H9 (cell line): ENCODE results near the gene HS6ST1. TPM values are rescaled to one million over a fixed set of nuclear protein-coding genes. Genes with fewer than 3 reads are reported as not detected.

Source experiments
- DNase-seq: peaks from one replicate; pipeline ENCODE4 v3.0.0-alpha.2; 2017
- H2AFZ ChIP-seq: one replicate; pipeline ENCODE4 v1.6.1; 2013; ENCODE audit warnings: mild to moderate bottlenecking, low read length, control low read depth, moderate library complexity
- H2AK5ac ChIP-seq: 2 replicates; pipeline ENCODE4 v1.6.1; 2013; ENCODE audit warnings: low read length, control low read depth, mixed read lengths; ENCODE audit not compliant: insufficient read length
- H2BK120ac ChIP-seq: one replicate; pipeline ENCODE4 v1.6.1; 2013; ENCODE audit warnings: low read depth, mild to moderate bottlenecking, low read length, control low read depth, inconsistent platforms; ENCODE audit not compliant: poor library complexity, severe bottlenecking
- H2BK12ac ChIP-seq: 2 replicates; pipeline ENCODE4 v1.6.1; 2013; ENCODE audit warnings: low read length, control low read depth, mixed read lengths, low read depth; ENCODE audit not compliant: insufficient read length
- H2BK15ac ChIP-seq: 2 replicates; pipeline ENCODE4 v1.6.1; 2013; ENCODE audit warnings: low read depth, low read length, control low read depth
- H2BK20ac ChIP-seq: one replicate; pipeline ENCODE4 v1.6.1; 2013; ENCODE audit warnings: low read depth, mild to moderate bottlenecking, low read length, control low read depth, inconsistent platforms; ENCODE audit not compliant: poor library complexity, severe bottlenecking
- H2BK5ac ChIP-seq: 2 replicates; pipeline ENCODE4 v1.6.1; 2013; ENCODE audit warnings: low read length, control low read depth, mixed read lengths; ENCODE audit not compliant: insufficient read length
- H3K14ac ChIP-seq: 2 replicates; pipeline ENCODE4 v1.6.1; 2013; ENCODE audit warnings: low read length, control low read depth; ENCODE audit not compliant: insufficient read depth
- H3K18ac ChIP-seq: 2 replicates; pipeline ENCODE4 v1.6.1; 2013; ENCODE audit warnings: low read depth, mild to moderate bottlenecking, mixed read lengths, low read length, control low read depth; ENCODE audit not compliant: insufficient read length
- H3K23ac ChIP-seq: 2 replicates; pipeline ENCODE4 v1.6.1; 2013; ENCODE audit warnings: low read length, control low read depth, mixed read lengths, low read depth; ENCODE audit not compliant: insufficient read length
- H3K23me2 ChIP-seq: 2 replicates; pipeline ENCODE4 v1.6.1; 2013; ENCODE audit warnings: low read depth, mild to moderate bottlenecking, mixed read lengths, low read length, control low read depth; ENCODE audit not compliant: insufficient read length, poor library complexity, severe bottlenecking
- H3K27ac ChIP-seq: 2 replicates; pipeline ENCODE4 v1.5.1; 2013; ENCODE audit warnings: low read length, control low read depth, mixed read lengths, low read depth; ENCODE audit not compliant: insufficient read length
- H3K27me3 ChIP-seq: 2 replicates; pipeline ENCODE4 v1.6.1; 2013; ENCODE audit warnings: low read length, control low read depth, inconsistent platforms; ENCODE audit not compliant: insufficient read depth
- H3K4ac ChIP-seq: 2 replicates; pipeline ENCODE4 v1.6.1; 2013; ENCODE audit warnings: low read depth, mild to moderate bottlenecking, control low read depth, inconsistent platforms, low read length, moderate library complexity
- H3K4me1 ChIP-seq: 2 replicates; pipeline ENCODE4 v1.6.1; 2013; ENCODE audit warnings: low read length, control low read depth, inconsistent platforms; ENCODE audit not compliant: insufficient read depth
- H3K4me2 ChIP-seq: 2 replicates; pipeline ENCODE4 v1.6.1; 2013; ENCODE audit warnings: low read length, control low read depth, mixed read lengths; ENCODE audit not compliant: insufficient read length, insufficient read depth
- H3K56ac ChIP-seq: 2 replicates; pipeline ENCODE4 v1.6.1; 2013; ENCODE audit warnings: low read depth, mild to moderate bottlenecking, mixed read lengths, low read length, control low read depth; ENCODE audit not compliant: insufficient read length
- H3K79me1 ChIP-seq: 2 replicates; pipeline ENCODE4 v1.6.1; 2013; ENCODE audit warnings: low read depth, mild to moderate bottlenecking, moderate library complexity, low read length, control low read depth, inconsistent platforms; ENCODE audit not compliant: insufficient read depth, poor library complexity, severe bottlenecking
- H3K79me2 ChIP-seq: 2 replicates; pipeline ENCODE4 v1.6.1; 2013; ENCODE audit warnings: low read length, control low read depth, inconsistent platforms; ENCODE audit not compliant: insufficient read depth
- H3K9ac ChIP-seq: 2 replicates; pipeline ENCODE4 v1.6.1; 2013; ENCODE audit warnings: low read length, control low read depth, mixed read lengths; ENCODE audit not compliant: insufficient read length; ENCODE audit errors: extremely low read depth
- H3K9me3 ChIP-seq: one replicate; pipeline ENCODE4 v1.6.1; 2013; ENCODE audit warnings: low read depth, low read length, inconsistent platforms; ENCODE audit not compliant: control insufficient read depth
- H3T11ph ChIP-seq: one replicate; pipeline ENCODE4 v1.6.1; 2013; ENCODE audit warnings: mild to moderate bottlenecking, low read length, control low read depth, inconsistent platforms
- H4K20me1 ChIP-seq: one replicate; pipeline ENCODE4 v1.6.1; 2013; ENCODE audit not compliant: control insufficient read depth, insufficient read length, insufficient read depth
- H4K5ac ChIP-seq: 2 replicates; pipeline ENCODE4 v1.6.1; 2013; ENCODE audit warnings: low read depth, mild to moderate bottlenecking, mixed read lengths, low read length, control low read depth; ENCODE audit not compliant: insufficient read length
- H4K8ac ChIP-seq: replicated peaks from 2 replicates; pipeline ENCODE4 v1.6.1; 2013; ENCODE audit warnings: low read length, control low read depth, mixed read lengths, low read depth; ENCODE audit not compliant: insufficient read length
- H4K91ac ChIP-seq: 2 replicates; pipeline ENCODE4 v1.6.1; 2013; ENCODE audit warnings: low read depth, mild to moderate bottlenecking, moderate library complexity, mixed read lengths, low read length, control low read depth; ENCODE audit not compliant: insufficient read length
- H3K27ac Mint-ChIP-seq, 3 experiments: 2 replicates in 2 of 3; 3 replicates in 1 of 3; pipeline ENCODE4 v1.8.0; 2020 to 2021; ENCODE audit warnings: mixed read lengths in 3 of 3, mild to moderate bottlenecking in 1 of 3, moderate library complexity in 1 of 3
- H3K27me3 Mint-ChIP-seq: 2 replicates; pipeline ENCODE4 v1.8.0; 2021; ENCODE audit warnings: low read depth, mild to moderate bottlenecking, moderate library complexity, mixed read lengths
- H3K36me3 Mint-ChIP-seq, 3 experiments: 2 replicates in 2 of 3; 3 replicates in 1 of 3; pipeline ENCODE4 v1.8.0; 2020 to 2021; ENCODE audit warnings: low read depth in 3 of 3, mixed read lengths in 3 of 3; ENCODE audit not compliant: insufficient read depth in 1 of 3
- H3K4me1 Mint-ChIP-seq, 2 experiments: 2 replicates each; pipeline ENCODE4 v1.8.0; 2020; ENCODE audit warnings: mixed read lengths in 2 of 2
- H3K4me3 Mint-ChIP-seq, 2 experiments: 2 replicates in 1 of 2; 3 replicates in 1 of 2; pipeline ENCODE4 v1.8.0; 2020 to 2021; ENCODE audit warnings: mild to moderate bottlenecking in 2 of 2, mixed read lengths in 2 of 2, moderate library complexity in 1 of 2
- H3K9me3 Mint-ChIP-seq, 2 experiments: 2 replicates in 1 of 2; 3 replicates in 1 of 2; pipeline ENCODE4 v1.8.0; 2020; ENCODE audit warnings: mild to moderate bottlenecking in 2 of 2, mixed read lengths in 2 of 2, moderate library complexity in 1 of 2
- CTCF ChIP-seq: fragments of 200-600 bp; sonication (generic); conservative IDR thresholded peaks from 3 replicates; pipeline ENCODE4 v1.8.0; 2021; ENCODE audit warnings: antibody characterized with exemption, mild to moderate bottlenecking
- WGBS: extraction: QIAGEN DNeasy Blood & Tissue Kit; methylation state at CpG from one replicate; pipeline ENCODE4 v1.1.7; 2013; ENCODE audit warnings: missing lambda C conversion rate, low lambda C conversion rate, mixed read lengths; ENCODE audit not compliant: insufficient read length; ENCODE audit errors: extremely low coverage; 5-methylcytosine and 5-hydroxymethylcytosine counted together
- total RNA-seq: library from RNA; stranded (reverse); gene quantifications from 2 replicates; pipeline ENCODE4 v1.2.1, GENCODE V29; 2021

The HS6ST1 gene
- total RNA-seq, 1 experiment from 2014 or later: 60.2 TPM

- no peak overlapping the region for H3T11ph ChIP-seq
- H3K4ac ChIP-seq: no peak overlapping the region
- H2BK120ac ChIP-seq: no peak overlapping the region
- H3K23me2 ChIP-seq: peaks cover 9% of the 10 kb centered on the region
- no peak overlapping the region for H2BK15ac ChIP-seq
- H3K27ac Mint-ChIP-seq: no peak overlapping the region
- no peak overlapping the region for H2AK5ac ChIP-seq
- H3K9me3 Mint-ChIP-seq: no peaks in the 10 kb centered on the region
- H3K14ac ChIP-seq: no peak overlapping the region
- no peaks in the 10 kb centered on the region; the same call in 1 of the 2 replicates for H3K27me3 ChIP-seq
- no peak overlapping the region for H3K4me2 ChIP-seq
- H3K23ac ChIP-seq: no peak overlapping the region
- no peak overlapping the region for H3K9ac ChIP-seq
- H2BK20ac ChIP-seq: no peak overlapping the region
- no peaks in the 10 kb centered on the region for H3K36me3 Mint-ChIP-seq
- peaks cover 9 to 13% of the 10 kb centered on the region in 2 experiments for H3K4me1 Mint-ChIP-seq
- WGBS: no CpG with 5 or more reads among the region's 5 CpGs
- no peak overlapping the region for H4K91ac ChIP-seq
- no peaks in the 10 kb centered on the region for H4K20me1 ChIP-seq
- H3K27ac ChIP-seq: no peak overlapping the region
- no peak for DNase-seq
- H3K4me3 Mint-ChIP-seq: no peak overlapping the region
- H2BK12ac ChIP-seq: no peak overlapping the region
- no peaks in the 10 kb centered on the region for H3K79me2 ChIP-seq
- no peak overlapping the region for H2AFZ ChIP-seq
- H4K8ac ChIP-seq: no peak overlapping the region
- H3K18ac ChIP-seq: no peak overlapping the region
- no peaks in the 10 kb centered on the region for H3K4me1 ChIP-seq
- H4K5ac ChIP-seq: no peak overlapping the region
- no peak for TF ChIP-seq CTCF
- H3K79me1 ChIP-seq: no peaks in the 10 kb centered on the region
- no peak overlapping the region for H3K56ac ChIP-seq
- no peak overlapping the region for H2BK5ac ChIP-seq
- peaks cover 30% of the 10 kb centered on the region for H3K27me3 Mint-ChIP-seq
- no peaks in the 10 kb centered on the region for H3K9me3 ChIP-seq
Observed at GRCh38 chr2:128234613-128235012, 84.1 kb downstream of the HS6ST1 start.
